CD1c-positive myeloid dendritic cell (primary cell): ENCODE data around the gene PRDM16.
A peak's percentile ranks its signal among the peaks of the same experiment; 100 is the strongest.

Experiments used
- DNase-seq: peaks from one replicate; pipeline ENCODE4 v3.0.0-alpha.2; 2016; ENCODE audit errors: extremely low spot score

PRDM16 gene

DNA sequence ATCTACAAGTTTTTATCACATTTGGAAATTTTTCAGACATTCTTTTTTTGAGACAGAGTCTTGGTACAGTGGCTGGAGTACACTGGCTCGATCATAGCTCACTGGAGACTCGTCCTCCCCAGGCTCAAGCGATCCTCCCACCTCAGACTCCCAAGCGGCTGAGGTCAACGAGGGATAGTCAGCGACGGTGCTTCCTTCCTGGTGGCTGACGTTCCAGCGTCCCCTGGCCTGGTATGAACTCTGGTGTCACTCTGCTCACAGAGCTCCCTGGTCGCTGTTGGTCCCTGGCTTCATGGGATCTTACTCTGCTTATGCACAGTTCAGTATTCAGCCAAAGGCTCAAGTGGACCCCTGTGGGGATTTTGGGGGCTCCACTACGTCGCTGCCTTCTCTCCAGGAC is 382.0 kb downstream of the PRDM16 start:
- no peak for DNase-seq

GRCh38 chr1:3451994-3452865 is 383.2 kb downstream of the PRDM16 start:
- DNase-seq, result no peak

DNA sequence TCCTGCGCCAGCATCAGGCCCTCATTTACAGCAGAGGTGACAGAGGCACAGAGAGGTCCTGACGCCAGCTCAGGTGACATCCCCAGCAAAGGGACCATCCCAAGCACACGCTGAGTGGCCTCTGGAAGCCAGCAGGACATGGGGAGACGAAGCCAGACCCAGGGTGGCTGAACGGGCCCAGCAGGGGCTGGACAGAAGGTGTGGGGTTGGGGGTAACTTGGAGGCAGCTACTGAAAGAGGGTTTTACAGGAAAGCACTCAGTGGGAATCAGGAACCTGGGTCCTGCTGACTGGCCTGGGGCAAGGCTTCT is 383.8 kb downstream of the PRDM16 start:
- no peak for DNase-seq

DNA sequence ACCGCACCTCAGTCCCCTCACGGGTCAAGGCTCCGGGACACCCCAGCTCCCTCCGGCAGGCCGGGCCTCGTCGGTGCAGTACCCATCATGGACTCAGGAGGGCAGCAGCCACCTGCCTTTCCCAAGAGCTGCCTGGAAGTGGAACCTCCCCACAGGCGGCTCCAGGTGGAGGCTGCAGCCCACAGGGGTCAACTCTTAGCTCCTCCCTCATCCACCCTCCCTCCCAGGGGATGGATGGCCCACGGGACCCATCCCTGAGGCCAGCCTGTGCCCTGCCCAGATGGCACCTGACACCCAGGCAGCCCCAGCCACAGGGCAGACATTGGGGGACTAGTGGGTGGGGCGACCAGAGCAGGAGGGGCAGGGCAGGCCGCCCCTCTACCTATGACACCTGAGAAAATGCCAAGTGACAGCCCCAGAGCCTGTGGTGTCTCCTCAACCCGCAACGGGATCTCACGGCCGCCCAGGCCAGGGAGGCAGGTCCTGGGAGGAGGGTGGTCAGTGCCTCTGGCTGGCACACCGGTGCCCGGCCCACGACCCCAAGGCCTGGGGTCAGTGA is 384.3 kb downstream of the PRDM16 start:
- peak; percentile 77 for DNase-seq

GRCh38 chr1:3453891-3454810 is 385.1 kb downstream of the PRDM16 start, which contains the start of gene ARHGEF16:
ARHGEF16 (plus strand) TSS chr1:3454665; CDS start chr1:3463085, 8,420 bp downstream.
- DNase-seq, result peak; percentile 59

GRCh38 chr1:3454811-3455618 is 386.0 kb downstream of the PRDM16 start:
- peak; percentile 42 for DNase-seq

DNA sequence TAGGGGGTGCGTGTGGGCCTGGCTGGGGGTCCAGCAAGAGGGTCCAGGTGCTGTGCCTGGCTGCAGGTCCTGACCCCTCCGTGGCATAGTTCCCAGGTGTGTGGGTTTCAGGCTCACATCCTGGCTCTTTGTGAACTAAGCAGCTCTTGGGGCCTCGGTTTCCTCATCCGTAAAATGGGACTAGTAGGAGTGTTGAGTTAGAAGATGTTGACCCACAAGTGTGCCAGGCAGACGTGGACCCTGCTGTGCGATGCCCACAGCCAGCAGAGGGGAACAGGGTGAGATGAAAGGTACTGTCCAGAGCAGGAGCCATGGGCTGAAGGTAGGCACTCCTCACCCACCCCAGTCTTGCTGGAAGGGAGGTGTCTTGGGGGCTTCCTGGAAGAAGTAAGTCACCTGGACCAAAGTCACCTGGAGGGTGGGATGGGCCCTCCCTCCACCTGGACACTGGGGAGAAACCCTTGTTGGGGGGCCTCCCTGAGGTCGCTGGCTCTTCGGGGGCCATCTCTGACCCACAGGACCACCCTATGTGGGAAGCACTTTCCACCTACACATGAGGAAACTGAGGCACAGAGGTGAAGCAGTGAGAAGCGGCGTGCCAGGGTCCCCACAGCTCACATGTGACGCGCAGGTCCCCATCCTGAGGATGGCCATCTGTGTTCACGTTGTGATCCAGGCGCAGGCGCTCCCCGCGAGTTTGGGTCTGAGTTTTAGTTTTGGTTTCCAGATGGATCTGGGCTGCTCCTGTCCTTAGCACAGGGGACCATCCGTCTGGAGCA is 386.9 kb downstream of the PRDM16 start:
- no peak for DNase-seq

DNA sequence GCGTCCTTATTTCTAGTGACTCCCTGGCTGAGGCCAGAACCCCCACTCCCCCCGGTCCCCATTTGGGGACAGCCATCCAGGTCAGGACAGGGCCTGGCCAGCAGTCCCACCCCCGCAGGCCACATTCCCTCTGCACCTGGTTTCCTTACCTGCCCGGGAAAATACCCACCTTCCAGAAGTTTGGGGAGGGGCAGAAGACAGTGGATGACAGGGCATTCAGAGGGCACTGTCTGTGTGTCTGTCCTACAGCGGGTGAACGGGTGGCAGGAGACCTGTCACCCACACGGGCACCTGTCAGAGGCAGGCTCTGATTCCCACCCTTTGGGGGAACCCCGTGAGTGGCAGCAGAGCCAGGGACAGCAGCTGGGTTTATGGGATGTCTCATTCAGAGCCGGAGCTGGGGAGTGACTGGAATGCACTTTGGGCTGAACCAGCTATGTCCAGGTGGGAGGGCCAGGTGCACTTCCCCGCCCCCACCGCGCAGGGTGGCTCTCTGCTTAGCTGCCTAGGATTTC is 387.5 kb downstream of the PRDM16 start:
- DNase-seq, result no peak

DNA sequence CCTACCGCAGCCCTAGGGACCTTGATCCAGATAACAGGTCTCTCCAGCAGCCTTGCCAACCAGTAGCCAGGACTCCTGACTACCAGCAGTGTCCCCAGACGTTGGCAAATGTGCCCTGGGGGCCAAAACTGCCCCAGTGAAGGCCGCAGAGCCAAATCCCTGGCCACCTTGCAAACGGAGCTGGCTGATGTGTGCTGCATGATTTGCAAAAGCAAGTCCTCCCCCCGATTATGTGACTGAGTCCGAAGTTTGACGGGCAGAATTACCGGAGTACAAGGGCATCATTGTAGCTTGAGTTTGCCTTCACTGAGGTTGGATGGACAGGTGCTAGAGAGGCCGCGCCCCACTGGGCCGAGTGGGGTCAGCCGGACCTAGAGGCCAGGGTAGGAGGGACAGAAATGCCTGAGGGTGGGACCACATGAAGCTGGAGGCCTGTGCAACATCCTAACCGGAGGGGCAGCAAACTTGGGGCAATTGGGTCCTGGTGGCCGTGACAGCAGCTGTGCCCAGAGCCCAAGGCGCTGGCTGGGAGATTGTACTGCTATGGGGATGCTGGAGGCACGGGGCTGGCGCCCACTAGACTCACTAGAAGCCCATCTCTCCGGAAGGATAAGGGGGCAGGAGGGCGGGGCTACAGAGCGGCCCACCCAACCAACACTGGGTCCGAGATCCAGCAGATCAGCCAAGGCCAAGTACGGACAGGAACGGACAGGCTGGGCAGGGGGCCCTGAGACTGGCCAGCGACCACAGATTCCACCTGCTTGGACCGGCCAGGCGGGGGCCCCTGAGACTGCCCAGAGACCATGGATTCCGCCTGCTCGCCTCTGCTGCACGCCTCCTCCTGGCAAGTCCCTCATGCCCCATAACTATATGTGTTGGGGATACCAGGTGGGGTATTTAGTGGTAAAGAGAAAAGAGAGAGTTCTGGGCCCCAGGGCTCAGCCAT is 388.2 kb downstream of the PRDM16 start:
- no peak for DNase-seq

DNA sequence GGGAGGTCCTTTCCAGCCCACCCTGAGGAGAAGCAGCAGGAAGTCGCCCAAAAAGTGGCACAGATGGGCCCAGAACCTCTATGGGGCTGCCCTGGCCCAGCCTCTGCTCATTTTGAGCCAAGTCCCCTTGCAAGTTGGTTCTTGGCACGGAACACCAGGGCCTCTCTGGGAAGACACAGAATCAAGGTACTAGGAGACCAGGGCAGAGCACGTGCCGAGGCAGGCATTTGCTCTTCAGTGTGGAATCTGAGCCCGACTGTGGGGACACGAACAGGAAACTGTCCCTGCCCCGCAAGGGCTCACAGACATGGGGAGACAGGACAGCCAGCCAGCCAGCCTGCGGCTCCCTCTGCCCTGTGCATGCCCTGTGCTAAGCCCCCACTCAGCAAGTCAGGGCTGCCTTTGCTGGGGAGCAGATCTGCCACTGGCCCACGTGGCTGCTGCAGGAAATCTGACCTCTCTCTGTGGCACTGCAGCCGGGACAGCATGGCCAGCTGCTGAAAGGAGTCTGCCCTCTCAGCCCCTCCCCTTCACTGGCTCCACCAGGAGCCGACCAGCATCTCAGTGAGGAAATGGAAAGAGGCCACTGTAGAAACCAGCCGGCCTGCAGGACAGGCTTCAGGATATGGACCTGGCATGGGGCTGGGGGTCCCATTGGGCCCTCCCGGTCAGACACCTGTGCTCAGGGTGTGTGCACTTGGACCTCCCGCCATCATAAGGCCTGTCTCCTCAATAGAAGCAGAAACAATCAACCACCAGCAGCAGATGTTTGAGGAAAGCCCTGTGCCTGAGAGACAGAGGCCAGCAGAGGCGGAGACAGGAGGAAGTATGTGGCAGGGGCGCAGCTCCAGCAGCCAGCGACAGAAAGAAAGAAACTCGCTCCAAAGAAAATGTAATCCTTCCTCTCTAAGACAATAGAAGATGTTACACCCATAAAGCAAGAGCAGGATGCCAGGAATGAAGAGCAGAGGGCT is 389.2 kb downstream of the PRDM16 start:
- DNase-seq, result no peak

DNA sequence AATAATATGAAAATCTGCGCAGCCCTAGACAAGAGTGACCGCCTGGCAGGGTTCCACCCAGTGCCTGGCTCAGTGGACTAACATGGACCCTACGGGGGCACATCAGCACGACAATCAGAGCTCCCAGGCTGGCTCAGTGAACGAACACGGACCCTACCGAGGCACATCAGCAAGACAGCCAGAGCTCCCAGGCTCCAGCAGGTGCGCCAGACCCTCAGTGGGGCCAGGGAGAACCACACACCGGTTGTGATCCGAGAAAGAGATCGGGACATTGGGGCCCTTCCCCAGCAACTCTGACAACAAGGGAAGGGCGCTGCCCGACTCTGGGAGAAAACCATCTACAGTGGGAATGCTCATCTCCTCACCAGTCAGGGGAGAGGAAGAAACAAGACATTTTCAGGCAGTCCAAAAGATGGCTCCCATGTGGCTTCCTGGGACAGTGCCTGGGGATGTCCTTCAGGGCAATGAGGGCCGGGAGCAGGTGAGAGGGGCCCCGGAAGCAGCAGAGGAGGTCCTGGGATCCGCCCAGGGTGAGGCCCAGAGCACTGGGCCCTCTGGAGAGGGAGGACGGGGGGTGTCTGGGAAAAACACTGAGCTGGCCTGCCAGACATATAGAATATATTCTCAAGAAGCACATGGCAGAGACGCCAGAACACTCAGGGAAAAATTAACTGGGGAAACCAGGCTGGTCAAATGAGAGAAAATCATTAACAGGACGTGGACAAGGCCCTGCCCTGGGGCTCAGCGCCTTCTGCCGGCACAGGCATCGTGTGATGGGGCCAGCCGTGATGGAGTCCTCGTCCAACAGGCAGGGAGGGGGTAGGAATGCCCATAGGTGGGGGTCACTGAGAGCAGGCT is 390.3 kb downstream of the PRDM16 start:
- no peak for DNase-seq

DNA sequence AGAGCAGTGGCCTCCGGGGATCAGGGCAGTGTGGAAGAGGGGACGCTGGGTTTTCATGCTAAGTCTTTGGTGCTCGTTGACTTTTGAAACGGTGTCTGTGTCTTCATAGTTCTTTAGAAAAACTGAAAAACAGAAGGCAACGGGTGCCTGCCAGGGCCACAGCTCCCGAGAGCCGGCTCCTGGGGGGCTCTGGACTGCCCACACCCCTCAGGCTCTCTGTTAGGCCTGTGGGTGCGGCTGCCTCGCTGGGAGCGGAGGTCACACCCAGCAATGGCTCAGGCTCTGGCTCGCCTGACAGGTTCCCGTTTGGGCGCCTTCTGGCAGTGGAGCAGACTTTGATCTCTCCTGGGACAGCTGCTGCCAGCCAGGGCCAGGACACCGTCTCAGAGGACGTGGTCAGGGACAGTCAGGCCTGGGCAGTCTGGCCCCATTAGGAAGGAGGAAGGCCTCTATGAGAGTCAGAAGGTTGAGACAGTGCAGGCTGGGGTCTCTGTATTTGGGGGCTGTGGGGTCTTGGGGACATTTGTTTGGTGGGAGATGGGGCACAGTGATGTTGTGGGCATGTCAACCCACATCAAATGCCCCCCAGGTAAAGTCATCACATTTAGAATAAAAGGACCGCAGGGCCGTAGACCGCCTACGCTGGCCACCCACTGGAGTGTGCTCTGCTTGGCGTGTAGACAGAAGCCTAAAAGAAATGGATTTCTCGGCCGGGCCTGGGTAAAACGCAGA is 391.1 kb downstream of the PRDM16 start:
- no peak for DNase-seq

DNA sequence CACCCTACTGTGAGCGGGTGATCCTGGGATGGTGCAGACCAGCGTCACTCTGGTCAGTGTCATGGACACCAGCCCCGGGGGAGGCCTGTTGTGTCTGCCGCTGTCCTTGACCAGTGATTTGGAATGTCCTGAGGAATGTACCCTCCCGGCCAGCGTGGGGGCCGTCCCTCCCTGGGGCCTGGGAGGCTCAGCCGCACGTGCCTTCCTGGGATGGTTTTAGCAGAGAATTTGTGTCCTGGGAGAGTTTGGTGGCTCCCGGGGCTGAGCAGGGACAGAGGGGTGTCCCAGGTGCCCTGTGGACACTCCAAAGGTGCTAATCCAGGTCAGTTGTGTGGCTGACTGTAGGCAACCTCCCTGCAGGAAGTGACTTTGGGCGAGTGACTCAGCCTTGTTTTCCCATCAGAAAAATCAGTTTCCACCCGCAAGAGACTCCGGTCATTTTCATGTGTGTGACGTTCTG is 391.7 kb downstream of the PRDM16 start:
- no peak for DNase-seq

GRCh38 chr1:3461238-3461933 is 392.4 kb downstream of the PRDM16 start:
- no peak for DNase-seq

GRCh38 chr1:3461934-3462275 is 392.9 kb downstream of the PRDM16 start:
- no peak for DNase-seq
